OCI-LY7 (cell line): ENCODE measurements around the gene CCN6.

Experiments
- EZH2phosphoT487 ChIP-seq: fragments of 200-600 bp; sonication (generic); IDR thresholded peaks from 2 replicates; pipeline ENCODE4 v1.6.1; 2018; ENCODE audit warnings: low read depth, borderline replicate concordance, mild to moderate bottlenecking, mixed run types, antibody characterized with exemption, low read length, moderate library complexity, mixed read lengths
- TF ChIP-seq, protein P1 (sequence below): fragments of 200-600 bp; sonication (generic); conservative IDR thresholded peaks from 2 replicates; pipeline ENCODE4 v1.5.1; 2014; ENCODE audit warnings: mild to moderate bottlenecking, antibody characterized with exemption, low read length, moderate library complexity, mixed read lengths

DNA sequence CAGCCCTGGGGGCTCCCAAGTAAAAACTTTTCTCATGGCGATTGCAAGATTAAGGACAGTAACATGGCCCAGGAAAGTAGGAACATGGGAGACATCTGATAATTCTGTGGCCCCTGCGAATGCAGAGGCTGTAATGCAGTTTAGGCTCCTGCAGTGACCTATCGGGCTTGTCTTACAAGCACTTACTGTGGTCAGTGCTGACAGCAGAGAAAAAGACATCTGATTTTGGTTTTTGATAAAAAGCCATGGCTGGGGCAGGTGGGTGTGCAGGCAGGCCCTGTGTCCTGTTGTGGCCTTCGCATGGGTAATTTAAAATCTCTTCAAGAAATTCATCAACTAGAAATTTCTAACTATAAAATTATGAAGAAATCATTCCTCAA lies 19.3 kb upstream of the CCN6 start:
- TF ChIP-seq, protein P1, sequence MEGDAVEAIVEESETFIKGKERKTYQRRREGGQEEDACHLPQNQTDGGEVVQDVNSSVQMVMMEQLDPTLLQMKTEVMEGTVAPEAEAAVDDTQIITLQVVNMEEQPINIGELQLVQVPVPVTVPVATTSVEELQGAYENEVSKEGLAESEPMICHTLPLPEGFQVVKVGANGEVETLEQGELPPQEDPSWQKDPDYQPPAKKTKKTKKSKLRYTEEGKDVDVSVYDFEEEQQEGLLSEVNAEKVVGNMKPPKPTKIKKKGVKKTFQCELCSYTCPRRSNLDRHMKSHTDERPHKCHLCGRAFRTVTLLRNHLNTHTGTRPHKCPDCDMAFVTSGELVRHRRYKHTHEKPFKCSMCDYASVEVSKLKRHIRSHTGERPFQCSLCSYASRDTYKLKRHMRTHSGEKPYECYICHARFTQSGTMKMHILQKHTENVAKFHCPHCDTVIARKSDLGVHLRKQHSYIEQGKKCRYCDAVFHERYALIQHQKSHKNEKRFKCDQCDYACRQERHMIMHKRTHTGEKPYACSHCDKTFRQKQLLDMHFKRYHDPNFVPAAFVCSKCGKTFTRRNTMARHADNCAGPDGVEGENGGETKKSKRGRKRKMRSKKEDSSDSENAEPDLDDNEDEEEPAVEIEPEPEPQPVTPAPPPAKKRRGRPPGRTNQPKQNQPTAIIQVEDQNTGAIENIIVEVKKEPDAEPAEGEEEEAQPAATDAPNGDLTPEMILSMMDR, result no peak
- TF ChIP-seq EZH2phosphoT487, result no peak
